ENCODE results near the gene PTPRC.

GRCh38 chr1:198687429-198687828 is 48.6 kb downstream of the PTPRC start:
- TF ChIP-seq CTCF (conservative IDR thresholded peaks at IDR 0.05; ENCODE audit: low read length) (no peak), EZH2phosphoT487 (IDR thresholded peaks at IDR 0.05; ENCODE audit: borderline replicate concordance, low read depth, low read length) (no peak)

All from OCI-LY7 (cell line).